ENCODE results near the gene RNF10. TPM values are rescaled to one million over a fixed set of nuclear protein-coding genes. Genes with fewer than 3 reads are reported as not detected.

The RNF10 gene
- total RNA-seq, 1 experiment from 2014 or later, result 153 TPM

- Histone ChIP-seq H2BK5ac (ENCODE audit: insufficient read length, low read length) (no peak overlapping the region), H3K27me3 (ENCODE audit: insufficient read depth, low read length) (no peaks in the 10 kb centered on the region), H2BK120ac (ENCODE audit: low read depth, low read length, poor library complexity, severe bottlenecking) (no peak overlapping the region), H2AK5ac (ENCODE audit: insufficient read length, low read length) (no peak overlapping the region), H3K4me1 (ENCODE audit: insufficient read depth, low read length) (no peaks in the 10 kb centered on the region; the same call in 1 of the 2 replicates), H3K79me1 (ENCODE audit: insufficient read depth, low read depth, low read length, poor library complexity, severe bottlenecking) (no peaks in the 10 kb centered on the region), H3K23me2 (ENCODE audit: insufficient read length, low read depth, low read length, poor library complexity, severe bottlenecking) (no peaks in the 10 kb centered on the region), H4K8ac (replicated peaks; ENCODE audit: insufficient read length, low read depth, low read length) (no peak overlapping the region), H3K18ac (ENCODE audit: insufficient read length, low read depth, low read length) (no peak overlapping the region), H4K20me1 (ENCODE audit: control insufficient read depth, insufficient read depth, insufficient read length) (no peaks in the 10 kb centered on the region), H3T11ph (ENCODE audit: low read length) (no peak overlapping the region), H3K56ac (ENCODE audit: insufficient read length, low read depth, low read length) (no peak overlapping the region), H2BK12ac (ENCODE audit: insufficient read length, low read depth, low read length) (no peak overlapping the region), H2AFZ (ENCODE audit: low read length) (no peak overlapping the region), H3K9me3 (ENCODE audit: control insufficient read depth, low read depth, low read length) (no peaks in the 10 kb centered on the region), H4K5ac (ENCODE audit: insufficient read length, low read depth, low read length) (no peak overlapping the region), H4K91ac (ENCODE audit: insufficient read length, low read depth, low read length) (no peak overlapping the region), H3K27ac (ENCODE audit: insufficient read length, low read depth, low read length) (no peak overlapping the region), H3K4me2 (ENCODE audit: insufficient read depth, insufficient read length, low read length) (no peak overlapping the region), H2BK15ac (ENCODE audit: low read depth, low read length) (no peak overlapping the region), H3K4ac (ENCODE audit: low read depth, low read length) (no peak overlapping the region), H2BK20ac (ENCODE audit: low read depth, low read length, poor library complexity, severe bottlenecking) (no peak overlapping the region), H3K14ac (ENCODE audit: insufficient read depth, low read length) (no peak overlapping the region), H3K23ac (ENCODE audit: insufficient read length, low read depth, low read length) (no peak overlapping the region), H3K79me2 (ENCODE audit: insufficient read depth, low read length) (no peaks in the 10 kb centered on the region), H3K9ac (ENCODE audit: extremely low read depth, insufficient read length, low read length) (no peak overlapping the region)
- Mint-ChIP-seq H3K27ac (no peak overlapping the region; a peak in 1 of 7 replicates), H3K27me3 (ENCODE audit: low read depth) (no peaks in the 10 kb centered on the region; the same call in none of the 2 replicates), H3K9me3 (no peaks in the 10 kb centered on the region; a peak in 1 of 5 replicates), H3K4me3 (no peak overlapping the region), H3K4me1 (peaks cover 14 to 26% of the 10 kb centered on the region in 2 experiments), H3K36me3 (ENCODE audit: insufficient read depth in 1 of 3, low read depth in 3 of 3) (no peaks in the 10 kb centered on the region)
- no peak for DNase-seq
- TF ChIP-seq, protein P1, sequence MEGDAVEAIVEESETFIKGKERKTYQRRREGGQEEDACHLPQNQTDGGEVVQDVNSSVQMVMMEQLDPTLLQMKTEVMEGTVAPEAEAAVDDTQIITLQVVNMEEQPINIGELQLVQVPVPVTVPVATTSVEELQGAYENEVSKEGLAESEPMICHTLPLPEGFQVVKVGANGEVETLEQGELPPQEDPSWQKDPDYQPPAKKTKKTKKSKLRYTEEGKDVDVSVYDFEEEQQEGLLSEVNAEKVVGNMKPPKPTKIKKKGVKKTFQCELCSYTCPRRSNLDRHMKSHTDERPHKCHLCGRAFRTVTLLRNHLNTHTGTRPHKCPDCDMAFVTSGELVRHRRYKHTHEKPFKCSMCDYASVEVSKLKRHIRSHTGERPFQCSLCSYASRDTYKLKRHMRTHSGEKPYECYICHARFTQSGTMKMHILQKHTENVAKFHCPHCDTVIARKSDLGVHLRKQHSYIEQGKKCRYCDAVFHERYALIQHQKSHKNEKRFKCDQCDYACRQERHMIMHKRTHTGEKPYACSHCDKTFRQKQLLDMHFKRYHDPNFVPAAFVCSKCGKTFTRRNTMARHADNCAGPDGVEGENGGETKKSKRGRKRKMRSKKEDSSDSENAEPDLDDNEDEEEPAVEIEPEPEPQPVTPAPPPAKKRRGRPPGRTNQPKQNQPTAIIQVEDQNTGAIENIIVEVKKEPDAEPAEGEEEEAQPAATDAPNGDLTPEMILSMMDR (conservative IDR thresholded peaks at IDR 0.05), result no peak
- no CpG with 5 or more reads among the region's 3 CpGs for WGBS (ENCODE audit: extremely low coverage, insufficient read length, low lambda C conversion rate)
Observed at GRCh38 chr12:120597861-120598260, 63.7 kb downstream of the RNF10 start.

Data from H9 (cell line).